Neural crest cell (in vitro differentiated cells): ENCODE results near the gene DLX4. TPM values are rescaled to one million over a fixed set of nuclear protein-coding genes. Genes with fewer than 3 reads are reported as not detected.

Experiments
- DNase-seq: peaks from one replicate; pipeline ENCODE4 v3.0.0; 2021; ENCODE audit warnings: low read depth, mixed read lengths, low spot score
- H3K27ac Mint-ChIP-seq: one replicate; pipeline ENCODE4 v1.8.0; 2021; ENCODE audit warnings: mild to moderate bottlenecking, mixed read lengths; ENCODE audit not compliant: unreplicated experiment
- H3K27me3 Mint-ChIP-seq: 2 replicates; pipeline ENCODE4 v1.8.0; 2021; ENCODE audit warnings: low read depth, mild to moderate bottlenecking, mixed read lengths
- H3K36me3 Mint-ChIP-seq: 2 replicates; pipeline ENCODE4 v1.8.0; 2021; ENCODE audit warnings: low read depth, mild to moderate bottlenecking, mixed read lengths
- H3K4me1 Mint-ChIP-seq: 2 replicates; pipeline ENCODE4 v1.8.0; 2021; ENCODE audit warnings: mixed read lengths
- H3K4me3 Mint-ChIP-seq: one replicate; pipeline ENCODE4 v1.8.0; 2021; ENCODE audit warnings: mild to moderate bottlenecking, mixed read lengths
- H3K9me3 Mint-ChIP-seq: 2 replicates; pipeline ENCODE4 v1.8.0; 2021; ENCODE audit warnings: mixed read lengths
- CTCF ChIP-seq: fragments of 200-600 bp; sonication (generic); conservative IDR thresholded peaks from 2 replicates; pipeline ENCODE4 v1.5.0; 2021; ENCODE audit warnings: antibody characterized with exemption, mild to moderate bottlenecking
- total RNA-seq: library from RNA; stranded (reverse); gene quantifications from 2 replicates; pipeline ENCODE4 v1.2.1, GENCODE V29; 2021

The DLX4 gene
- total RNA-seq, 1 donor from 2014 or later: 0.49 TPM

GRCh38 chr17:49984776-49985175 is 15.8 kb downstream of the DLX4 start:
- no peaks in the 10 kb centered on the region for H3K36me3 Mint-ChIP-seq
- no peak overlapping the region for H3K27ac Mint-ChIP-seq
- DNase-seq: no peak
- H3K4me1 Mint-ChIP-seq: no peaks in the 10 kb centered on the region
- no peak for TF ChIP-seq CTCF
- H3K9me3 Mint-ChIP-seq: no peaks in the 10 kb centered on the region
- H3K4me3 Mint-ChIP-seq: no peak overlapping the region
- H3K27me3 Mint-ChIP-seq: peaks cover 66% of the 10 kb centered on the region

- no peak overlapping the region for H3K4me3 Mint-ChIP-seq
- peaks cover 71% of the 10 kb centered on the region for H3K27me3 Mint-ChIP-seq
- no peak for DNase-seq
- H3K36me3 Mint-ChIP-seq: no peaks in the 10 kb centered on the region
- H3K9me3 Mint-ChIP-seq: no peaks in the 10 kb centered on the region
- no peak for TF ChIP-seq CTCF
- H3K27ac Mint-ChIP-seq: no peak overlapping the region
- no peaks in the 10 kb centered on the region for H3K4me1 Mint-ChIP-seq
Observed at GRCh38 chr17:49985310-49985990, 16.5 kb downstream of the DLX4 start.

DNA sequence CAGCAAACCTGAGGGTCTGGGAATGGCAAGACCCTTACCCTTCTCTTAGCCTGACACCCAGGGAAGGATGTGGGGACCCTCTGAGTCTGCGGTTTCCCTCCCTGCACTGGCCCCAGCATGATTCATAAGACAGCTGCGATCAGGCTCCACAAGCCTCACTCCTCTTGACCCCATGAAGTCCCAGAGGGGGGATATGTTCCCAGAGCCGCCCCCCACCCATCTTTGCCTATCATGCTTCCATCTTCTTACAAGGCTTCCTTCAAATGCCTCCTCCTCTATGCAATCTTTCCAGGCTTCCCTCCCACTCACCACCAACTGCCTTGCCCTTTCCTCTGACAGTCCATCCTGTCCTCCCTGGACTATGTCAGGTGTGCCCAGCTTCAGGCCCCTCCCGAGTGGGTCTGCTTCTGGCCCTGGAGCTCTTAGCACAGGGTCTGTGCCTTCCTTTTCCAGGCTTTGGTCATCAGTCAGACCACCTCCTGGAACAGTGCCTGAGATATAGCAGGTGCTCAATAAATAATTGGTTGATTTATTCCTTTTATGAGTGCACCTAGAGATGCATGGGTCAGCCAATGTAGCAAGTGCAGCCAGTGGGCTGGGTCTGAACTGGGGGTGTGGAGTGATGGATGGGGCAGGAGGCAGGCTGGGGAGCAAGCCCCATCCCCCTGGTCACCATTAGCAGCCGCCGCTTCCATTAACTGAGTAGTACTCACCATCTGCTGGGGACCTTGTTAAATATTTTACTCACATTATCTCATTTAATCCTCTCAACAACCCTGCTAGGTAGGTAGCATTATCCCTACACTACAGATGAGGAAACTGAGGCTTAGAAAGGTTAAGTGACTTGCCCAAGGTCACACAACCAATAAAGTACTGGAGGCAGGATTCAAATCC is 17.7 kb downstream of the DLX4 start:
- DNase-seq: no peak
- Mint-ChIP-seq H3K27ac (no peak overlapping the region), H3K4me3 (no peak overlapping the region), H3K4me1 (no peaks in the 10 kb centered on the region), H3K36me3 (no peaks in the 10 kb centered on the region), H3K27me3 (peaks cover 72% of the 10 kb centered on the region), H3K9me3 (no peaks in the 10 kb centered on the region)
- TF ChIP-seq CTCF: no peak

GRCh38 chr17:49987290-49987585 is 18.2 kb downstream of the DLX4 start:
- no peak overlapping the region for H3K4me3 Mint-ChIP-seq
- no peaks in the 10 kb centered on the region for H3K36me3 Mint-ChIP-seq
- DNase-seq: no peak
- TF ChIP-seq CTCF: no peak
- no peak overlapping the region for H3K27ac Mint-ChIP-seq
- H3K9me3 Mint-ChIP-seq: no peaks in the 10 kb centered on the region
- H3K27me3 Mint-ChIP-seq: peaks cover 75% of the 10 kb centered on the region
- H3K4me1 Mint-ChIP-seq: no peaks in the 10 kb centered on the region

DNA sequence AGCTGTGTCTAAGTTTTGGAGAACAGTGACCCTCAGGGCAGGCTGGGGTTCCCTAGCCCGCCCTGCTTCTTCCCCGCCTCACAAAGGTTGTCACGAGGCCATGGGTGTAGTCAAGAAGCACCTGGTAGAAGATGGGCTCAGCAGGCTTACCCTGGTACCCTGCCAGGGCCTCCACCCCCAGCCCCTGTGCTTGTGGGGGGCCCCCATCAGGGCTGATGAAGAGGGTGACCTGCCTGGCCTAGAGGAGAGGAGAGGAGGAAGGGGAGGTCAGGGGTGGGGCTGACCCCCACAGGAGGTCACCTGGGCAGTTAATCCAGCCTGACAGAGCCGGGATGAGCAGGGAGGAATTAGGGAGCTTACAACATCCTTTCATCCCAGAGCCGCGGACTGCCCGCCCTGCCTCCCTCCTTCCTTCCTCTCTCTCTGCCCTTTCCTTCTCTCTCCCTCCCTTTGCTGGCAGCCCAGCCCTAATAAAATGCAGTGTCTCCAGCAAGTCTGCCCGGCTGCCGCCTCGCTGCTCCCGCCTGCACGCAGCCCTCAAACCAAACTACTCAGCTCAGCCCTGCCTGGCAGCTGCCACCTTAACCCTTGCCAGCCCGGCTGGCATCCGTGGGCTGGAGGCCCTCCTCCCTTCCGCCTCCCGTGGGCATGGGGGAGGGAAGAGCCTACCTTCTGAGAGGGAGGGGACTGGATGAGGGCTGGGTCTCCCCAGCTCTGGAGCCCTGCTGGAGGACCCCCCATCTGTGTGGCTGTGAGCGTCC is 18.9 kb downstream of the DLX4 start:
- H3K27me3 Mint-ChIP-seq: peaks cover 78% of the 10 kb centered on the region
- H3K4me3 Mint-ChIP-seq: no peak overlapping the region
- H3K27ac Mint-ChIP-seq: no peak overlapping the region
- no peak for DNase-seq
- TF ChIP-seq CTCF: no peak
- H3K9me3 Mint-ChIP-seq: no peaks in the 10 kb centered on the region
- no peaks in the 10 kb centered on the region for H3K4me1 Mint-ChIP-seq
- no peaks in the 10 kb centered on the region for H3K36me3 Mint-ChIP-seq
